ENCODE measurements around the gene DISP2. TPM values are rescaled to one million over a fixed set of nuclear protein-coding genes. Genes with fewer than 3 reads are reported as not detected.

The DISP2 gene
- total RNA-seq: 0.26 TPM
- long read RNA-seq, partial matches to known transcripts: 0 of 1 reads
- long read RNA-seq, other reads (novel, unspliced or antisense): 1 of 1 reads

- DNase-seq (ENCODE audit: low spot score): peak; percentile 98
Measured at GRCh38 chr15:40357723-40358470, at the start of gene DISP2. Gene DISP2, plus strand, starts transcription at chr15:40358219. Its CDS starts 103 bp downstream, at chr15:40358322.

GRCh38 chr15:40309344-40309862 lies 48.6 kb upstream of the DISP2 start:
- DNase-seq (ENCODE audit: low spot score): no peak

- DNase-seq (ENCODE audit: low spot score): no peak
Measured at GRCh38 chr15:40310001-40310959, 47.7 kb upstream of the DISP2 start.

- DNase-seq (ENCODE audit: low spot score): no peak
Measured at GRCh38 chr15:40310993-40311392, 47.0 kb upstream of the DISP2 start.

GRCh38 chr15:40312370-40313158 lies 45.5 kb upstream of the DISP2 start:
- no peak for DNase-seq (ENCODE audit: low spot score)

- no peak for DNase-seq (ENCODE audit: low spot score)
Measured at GRCh38 chr15:40313531-40314398, 44.3 kb upstream of the DISP2 start.

- DNase-seq (ENCODE audit: low spot score): no peak
Measured at GRCh38 chr15:40314723-40315276, 43.2 kb upstream of the DISP2 start.

- no peak for DNase-seq (ENCODE audit: low spot score)
Measured at GRCh38 chr15:40316931-40317330, 41.1 kb upstream of the DISP2 start.

- no peak for DNase-seq (ENCODE audit: low spot score)
Measured at GRCh38 chr15:40317580-40317979, 40.4 kb upstream of the DISP2 start.

GRCh38 chr15:40320409-40320808 lies 37.6 kb upstream of the DISP2 start:
- peak; percentile 37 for DNase-seq (ENCODE audit: low spot score)

GRCh38 chr15:40320931-40321371 lies 37.1 kb upstream of the DISP2 start:
- peak; percentile 9 for DNase-seq (ENCODE audit: low spot score)

- peak; percentile 82 for DNase-seq (ENCODE audit: low spot score)
Measured at GRCh38 chr15:40322531-40323238, 35.3 kb upstream of the DISP2 start.

GRCh38 chr15:40323239-40323952 lies 34.6 kb upstream of the DISP2 start, which contains the start of gene INAFM2:
Gene INAFM2, plus strand, starts transcription at chr15:40323692. Its CDS starts 364 bp downstream, at chr15:40324056.
- DNase-seq (ENCODE audit: low spot score): peak; percentile 96

- DNase-seq (ENCODE audit: low spot score): peak; percentile 90
Measured at GRCh38 chr15:40323953-40324937, 33.8 kb upstream of the DISP2 start.

GRCh38 chr15:40325188-40325587 lies 32.8 kb upstream of the DISP2 start:
- DNase-seq (ENCODE audit: low spot score): no peak

GRCh38 chr15:40325700-40326099 lies 32.3 kb upstream of the DISP2 start:
- no peak for DNase-seq (ENCODE audit: low spot score)

GRCh38 chr15:40327457-40327856 lies 30.6 kb upstream of the DISP2 start:
- no peak for DNase-seq (ENCODE audit: low spot score)
